Stimulated activated CD4-positive, alpha-beta T cell treated with anti-CD3 and anti-CD28 coated beads, Interleukin-1b, Interleukin-23, amount 100 ng/mL, for 48 hours (primary cell): ENCODE results near the gene SLX4IP.
"Not testable (repeated sequence)": the region's sequence is repeated elsewhere in the genome, so short reads cannot be mapped to it uniquely, and the experiment has no call there.

ENCODE experiments used
- DNase-seq: peaks from one replicate; pipeline ENCODE4 v3.0.0-alpha.2; 2020

SLX4IP gene

DNA sequence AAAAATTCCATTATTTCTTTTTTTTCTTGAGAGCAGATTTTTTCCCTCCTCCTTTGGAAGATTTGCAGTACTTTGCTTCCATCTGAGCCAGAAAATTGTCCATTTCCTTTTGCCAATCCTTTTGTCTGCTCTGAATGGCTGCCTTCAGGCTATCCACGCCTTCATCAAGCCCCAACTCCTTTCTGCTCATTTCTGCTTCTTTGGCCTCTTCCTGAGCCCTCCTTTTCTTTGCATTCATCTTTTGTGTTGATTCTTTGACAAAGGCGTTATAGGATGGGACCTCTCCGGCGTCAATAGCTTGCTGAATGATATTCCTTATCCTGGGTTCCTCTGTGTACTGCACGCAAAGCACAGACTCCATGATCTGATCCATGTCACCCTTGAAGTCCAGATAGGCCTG, 178.3 kb downstream of the SLX4IP start:
- DNase-seq, result not testable (repeated sequence)

GRCh38 chr20:10613911-10614310, 178.8 kb downstream of the SLX4IP start:
- no peak for DNase-seq

- no peak for DNase-seq
These were observed 181.1 kb downstream of the SLX4IP start for GRCh38 chr20:10616212-10616611.

DNA sequence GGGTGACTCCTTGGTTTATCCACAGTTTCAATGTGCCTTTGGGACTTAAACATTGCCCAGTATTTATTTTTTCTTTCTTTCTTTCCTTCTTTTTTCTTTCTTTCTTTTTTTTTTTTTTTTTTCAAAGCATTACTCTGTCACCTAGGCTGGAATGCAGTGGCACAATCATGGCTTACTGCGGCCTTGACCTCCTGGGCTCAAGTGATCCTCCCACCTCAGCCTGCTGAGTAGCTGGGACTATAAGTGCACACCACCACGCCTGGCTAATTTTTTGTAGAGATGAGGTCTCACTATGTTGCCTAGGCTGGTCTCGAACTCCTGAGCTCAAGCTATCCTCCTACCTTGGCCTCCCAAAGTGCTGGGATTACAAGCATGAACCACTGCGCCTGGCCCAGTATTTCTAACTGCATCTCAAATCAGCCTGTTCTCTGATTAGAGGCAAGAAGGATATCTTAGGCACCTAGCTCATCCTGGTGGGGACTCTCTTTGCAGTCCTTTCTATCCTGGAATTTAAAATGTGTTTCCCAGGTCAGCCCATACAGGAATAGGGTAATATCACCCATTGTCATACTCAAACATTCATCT, 182.5 kb downstream of the SLX4IP start:
- not testable (repeated sequence) for DNase-seq

GRCh38 chr20:10618611-10619245, 183.6 kb downstream of the SLX4IP start:
- no peak for DNase-seq

GRCh38 chr20:10619427-10619826, 184.3 kb downstream of the SLX4IP start:
- DNase-seq, result no peak

DNA sequence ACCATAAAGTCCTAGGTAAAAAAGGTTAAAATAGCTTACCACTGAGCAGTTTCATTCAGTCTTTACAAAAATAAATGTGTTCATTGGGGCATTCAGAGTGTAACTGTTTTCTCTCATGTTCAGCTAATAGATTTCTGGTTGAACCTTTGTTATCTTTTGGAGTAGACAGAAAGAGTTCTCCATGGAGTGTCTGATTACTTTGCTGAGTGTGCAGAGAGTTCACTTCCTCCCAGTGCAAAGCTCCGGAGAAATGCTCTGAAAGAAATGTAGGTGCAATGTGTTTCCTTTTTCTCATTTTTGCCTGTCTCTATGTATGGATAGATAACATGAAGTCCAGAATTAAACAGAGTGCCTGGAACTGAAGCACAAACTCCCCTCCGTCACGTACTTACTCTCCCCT, 186.0 kb downstream of the SLX4IP start:
- no peak for DNase-seq

DNA sequence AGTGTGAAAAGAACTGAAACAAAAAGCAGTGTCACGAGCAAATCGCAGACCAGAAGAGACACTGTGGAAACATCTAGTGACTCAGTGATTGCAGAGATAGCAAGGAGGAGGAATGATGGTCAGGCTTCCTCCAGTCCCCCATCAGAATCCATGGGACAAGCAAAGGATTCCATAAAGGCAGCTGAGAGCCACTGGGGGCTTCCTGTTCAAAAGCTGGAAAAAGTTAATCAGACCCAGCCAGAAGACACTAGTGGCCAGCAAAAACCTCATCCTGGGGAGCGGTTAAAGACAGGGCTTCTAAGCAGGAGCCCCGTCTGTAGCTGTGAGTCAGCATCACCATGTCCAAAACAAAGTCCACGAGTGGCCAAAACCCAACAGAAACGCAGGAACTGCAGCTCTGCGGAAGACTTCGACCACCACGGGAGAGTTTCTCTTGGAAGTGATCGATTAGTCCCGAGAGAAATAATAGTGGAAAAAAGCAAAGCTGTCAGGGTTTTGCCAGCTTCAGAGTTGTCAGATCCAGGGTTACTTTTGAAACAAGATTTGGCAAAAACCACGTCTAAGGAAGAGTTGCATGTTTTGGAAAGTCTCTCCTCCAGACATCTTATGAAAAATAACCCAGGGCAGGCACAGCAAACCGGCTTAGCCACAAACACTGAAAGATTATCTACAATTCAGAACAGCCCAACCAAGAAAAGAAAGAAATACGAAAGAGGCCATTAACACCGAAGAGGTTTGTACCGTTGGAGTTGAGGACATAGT, 187.7 kb downstream of the SLX4IP start:
- DNase-seq, result no peak

DNA sequence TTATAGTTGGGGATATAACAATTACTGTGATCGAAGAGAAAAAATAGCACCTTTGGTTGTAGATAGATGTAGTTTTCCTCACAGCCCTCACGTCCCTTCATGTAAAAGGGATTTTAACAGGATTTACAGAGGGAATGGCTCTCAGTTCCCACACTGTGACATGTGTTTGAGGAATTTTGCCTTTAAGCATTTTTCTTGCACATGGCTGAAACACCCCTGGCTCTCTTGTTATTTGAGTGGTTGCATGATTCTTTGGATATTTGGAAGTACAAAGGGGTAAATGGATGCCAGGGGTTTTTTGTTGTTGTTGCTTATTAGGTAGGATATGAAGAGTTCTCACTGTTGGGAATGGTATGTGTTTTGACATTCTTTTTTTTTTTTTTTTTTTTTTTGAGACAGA, 190.5 kb downstream of the SLX4IP start:
- DNase-seq, result no peak

GRCh38 chr20:10626896-10627295, 191.8 kb downstream of the SLX4IP start:
- DNase-seq, result no peak

- no peak for DNase-seq
These were observed 195.0 kb downstream of the SLX4IP start for GRCh38 chr20:10629946-10630650.

- no peak for DNase-seq
These were observed 196.0 kb downstream of the SLX4IP start for GRCh38 chr20:10631126-10631525.

GRCh38 chr20:10632721-10633509, 197.8 kb downstream of the SLX4IP start:
- DNase-seq, result no peak

DNA sequence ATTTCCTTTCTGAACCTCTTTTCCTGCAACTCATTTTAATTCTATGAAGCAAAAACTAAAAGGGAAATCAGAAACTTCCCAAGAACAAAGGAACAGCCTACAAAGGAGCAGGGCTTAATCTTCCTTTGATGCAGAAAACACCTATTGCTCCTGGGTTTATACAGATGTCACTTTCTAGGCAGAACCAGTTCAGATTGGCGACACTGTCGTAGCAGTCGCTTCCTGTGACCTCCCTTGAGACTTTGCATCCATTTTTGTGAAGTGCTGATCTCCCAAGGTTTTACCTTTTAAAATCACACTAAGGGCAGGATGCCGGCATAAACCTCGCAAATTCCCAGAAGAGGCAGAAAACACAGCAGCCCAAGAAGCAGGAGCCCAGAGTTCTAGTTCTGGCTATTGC, 198.6 kb downstream of the SLX4IP start:
- DNase-seq, result no peak

DNA sequence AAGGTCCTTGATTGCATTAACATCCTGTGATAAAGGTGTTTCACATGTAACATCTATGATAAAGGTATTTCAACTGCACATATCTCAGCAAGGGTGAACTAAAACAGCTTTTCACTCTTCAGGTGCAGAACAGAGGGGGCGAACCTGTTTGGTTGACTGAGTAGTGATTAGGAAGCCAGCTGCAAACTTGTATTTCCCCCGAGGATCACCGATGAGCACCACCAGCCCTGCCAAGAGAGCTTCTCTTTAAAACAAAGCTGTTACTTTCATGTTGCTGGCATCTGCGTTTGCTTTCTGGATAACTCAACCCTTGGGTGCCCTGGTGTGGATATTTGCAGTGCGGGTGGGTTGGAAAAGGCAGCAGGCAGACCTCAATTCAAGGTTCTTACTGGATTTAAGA, 199.1 kb downstream of the SLX4IP start:
- DNase-seq, result no peak

GRCh38 chr20:10634683-10635411, 199.7 kb downstream of the SLX4IP start:
- DNase-seq, result no peak

DNA sequence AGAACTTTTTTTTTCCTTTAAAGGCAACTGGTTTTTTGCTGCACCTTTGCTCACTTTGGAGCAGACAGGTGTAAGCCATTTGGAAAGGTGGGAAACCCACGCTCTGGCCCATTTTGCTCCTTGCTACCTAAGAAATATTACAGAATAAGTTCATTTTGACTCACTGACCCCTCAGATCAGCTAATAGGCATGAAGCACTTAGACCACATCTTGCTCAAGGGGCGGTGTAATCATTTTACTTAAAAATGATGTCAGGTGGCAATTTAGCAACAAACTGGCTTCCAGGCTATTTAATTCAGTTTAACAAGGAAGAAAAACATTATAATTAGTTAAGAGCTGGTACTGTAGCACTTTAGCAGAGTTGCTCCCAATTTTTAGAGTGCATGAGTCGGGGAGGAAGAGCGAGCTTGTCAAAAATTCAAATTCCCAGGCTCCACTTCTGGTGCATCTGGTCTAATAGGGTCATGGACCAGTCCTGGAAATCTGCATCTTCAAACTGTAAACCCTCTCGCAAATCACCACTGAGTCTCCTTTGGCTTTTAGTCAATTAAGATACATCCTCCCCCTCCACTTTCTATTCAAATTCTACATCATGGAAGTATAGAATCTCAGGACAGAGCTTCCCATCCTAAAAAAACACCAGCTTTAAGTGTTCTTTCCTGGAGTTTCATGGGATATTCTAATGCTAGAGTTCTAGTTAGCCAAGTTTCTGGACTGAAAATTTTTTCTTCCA, 200.5 kb downstream of the SLX4IP start:
- DNase-seq, result no peak

GRCh38 chr20:10636326-10636818, 201.3 kb downstream of the SLX4IP start:
- DNase-seq, result no peak

DNA sequence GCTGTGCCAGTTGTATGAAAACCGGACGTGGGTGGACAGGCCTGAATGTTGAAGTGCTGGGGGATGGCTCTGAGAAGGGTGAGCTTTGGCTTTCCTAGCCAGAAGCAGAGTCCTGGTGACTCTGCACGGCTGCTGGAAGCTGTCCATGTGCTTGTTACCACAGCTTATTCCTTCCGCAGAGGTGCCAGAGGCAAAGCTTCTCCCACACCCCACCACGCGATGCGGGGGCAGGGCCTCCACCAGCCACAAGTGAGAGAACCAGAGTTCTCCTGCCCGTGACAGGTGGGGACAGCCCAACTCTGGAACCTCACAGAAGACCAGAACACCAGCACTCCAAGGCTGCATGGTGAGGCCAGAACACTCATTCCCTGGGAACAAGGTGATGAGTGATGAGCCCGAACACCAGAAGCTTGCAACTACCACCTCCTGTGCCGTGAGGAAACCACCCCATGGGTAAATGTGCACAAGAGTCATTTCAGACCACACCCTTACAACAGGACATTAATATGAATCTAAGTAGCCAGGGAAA, 202.0 kb downstream of the SLX4IP start:
- no peak for DNase-seq

GRCh38 chr20:10637563-10637962, 202.5 kb downstream of the SLX4IP start:
- no peak for DNase-seq
